GM23338 (cell line): ENCODE measurements around the gene CCDC63. TPM values are rescaled to one million over a fixed set of nuclear protein-coding genes. Genes with fewer than 3 reads are reported as not detected.
A peak's percentile ranks its signal among the peaks of the same experiment; 100 is the strongest.

ENCODE experiments used
- ATAC-seq: fragments of 200-7000 bp; cut with Tn5 transposase; 3 replicates; pipeline ENCODE4 v1.9.1; 2020
- DNase-seq: peaks from one replicate; pipeline ENCODE4 v3.0.0-alpha.2; 2015; ENCODE audit warnings: low spot score
- H2AFZ ChIP-seq: fragments of 200-600 bp; sonication (generic); 2 replicates; pipeline ENCODE4 v1.8.0; 2016; ENCODE audit warnings: antibody characterized with exemption, mild to moderate bottlenecking, moderate library complexity
- H3F3A ChIP-seq: fragments of 200-600 bp; sonication (generic); replicated peaks from 2 replicates; pipeline ENCODE4 v1.8.0; 2017; ENCODE audit warnings: antibody characterized with exemption, mixed run types, low read depth
- H3K27ac ChIP-seq: fragments of 200-600 bp; sonication (generic); 2 replicates; pipeline ENCODE4 v1.6.1; 2016; ENCODE audit warnings: low read depth
- H3K27me3 ChIP-seq: fragments of 200-600 bp; sonication (generic); 2 replicates; pipeline ENCODE4 v1.8.0; 2016; ENCODE audit warnings: mild to moderate bottlenecking, mixed run types, moderate library complexity; ENCODE audit not compliant: insufficient read depth
- H3K36me3 ChIP-seq: fragments of 200-600 bp; sonication (generic); 2 replicates; pipeline ENCODE4 v1.8.0; 2016; ENCODE audit warnings: mild to moderate bottlenecking; ENCODE audit not compliant: insufficient read depth
- H3K4me1 ChIP-seq: fragments of 200-600 bp; sonication (generic); 2 replicates; pipeline ENCODE4 v1.8.0; 2016; ENCODE audit warnings: mild to moderate bottlenecking, moderate library complexity; ENCODE audit not compliant: insufficient read depth
- H3K4me2 ChIP-seq: fragments of 200-600 bp; sonication (generic); 2 replicates; pipeline ENCODE4 v1.7.1; 2017; ENCODE audit warnings: mixed run types
- H3K4me3 ChIP-seq: fragments of 200-600 bp; sonication (generic); 2 replicates; pipeline ENCODE4 v1.6.1; 2016; ENCODE audit warnings: mixed run types
- H3K79me2 ChIP-seq: fragments of 200-600 bp; sonication (generic); replicated peaks from 2 replicates; pipeline ENCODE4 v1.8.0; 2017; ENCODE audit warnings: mild to moderate bottlenecking; ENCODE audit not compliant: insufficient read depth
- H3K9me2 ChIP-seq: fragments of 200-600 bp; sonication (generic); 2 replicates; pipeline ENCODE4 v1.8.0; 2017; ENCODE audit not compliant: insufficient read depth
- H4K20me1 ChIP-seq: fragments of 200-600 bp; sonication (generic); replicated peaks from 2 replicates; pipeline ENCODE4 v1.8.0; 2017; ENCODE audit warnings: mild to moderate bottlenecking; ENCODE audit not compliant: insufficient read depth
- H3K27ac Mint-ChIP-seq: 2 replicates; pipeline ENCODE4 v1.8.0; 2020; ENCODE audit warnings: inconsistent platforms, mild to moderate bottlenecking, moderate library complexity, mixed read lengths
- H3K27me3 Mint-ChIP-seq: 3 replicates; pipeline ENCODE4 v1.8.0; 2022; ENCODE audit warnings: low read depth, mild to moderate bottlenecking, moderate library complexity, mixed read lengths, inconsistent platforms; ENCODE audit not compliant: insufficient read depth, poor library complexity
- H3K36me3 Mint-ChIP-seq: 3 replicates; pipeline ENCODE4 v1.8.0; 2021; ENCODE audit warnings: low read depth, mild to moderate bottlenecking, inconsistent platforms, moderate library complexity, mixed read lengths
- H3K4me1 Mint-ChIP-seq: 3 replicates; pipeline ENCODE4 v1.8.0; 2020; ENCODE audit warnings: mild to moderate bottlenecking, inconsistent platforms, mixed read lengths
- H3K4me3 Mint-ChIP-seq: 3 replicates; pipeline ENCODE4 v1.8.0; 2021; ENCODE audit warnings: moderate library complexity, mild to moderate bottlenecking, inconsistent platforms, mixed read lengths
- H3K9me3 Mint-ChIP-seq: 3 replicates; pipeline ENCODE4 v1.8.0; 2020; ENCODE audit warnings: moderate library complexity, mild to moderate bottlenecking, inconsistent platforms, mixed read lengths
- EZH2 ChIP-seq: fragments of 200-600 bp; sonication (generic); IDR thresholded peaks from one replicate; pipeline ENCODE4 v1.8.0; 2017; ENCODE audit warnings: antibody characterized with exemption, mild to moderate bottlenecking, low read depth; ENCODE audit not compliant: unreplicated experiment
- JUNB ChIP-seq: IDR thresholded peaks from one replicate; pipeline ENCODE4 v1.6.1; 2016; ENCODE audit warnings: antibody characterized with exemption; ENCODE audit not compliant: unreplicated experiment
- NANOG ChIP-seq: IDR thresholded peaks from 2 replicates; pipeline ENCODE4 v1.6.1; 2016; ENCODE audit warnings: antibody characterized with exemption, borderline replicate concordance
- POLR2AphosphoS5 ChIP-seq: IDR thresholded peaks from 2 replicates; pipeline ENCODE4 v1.6.1; 2016; ENCODE audit warnings: antibody characterized with exemption, low read depth
- STAT1 ChIP-seq: IDR thresholded peaks from one replicate; pipeline ENCODE4 v1.6.1; 2016; ENCODE audit warnings: antibody characterized with exemption; ENCODE audit not compliant: unreplicated experiment
- polyA plus RNA-seq: library from polyadenylated mRNA; unstranded; fragments of >200 nt; fragmentation: Nextera tagmentation; extraction: Ambion mirVana; gene quantifications from 2 replicates; pipeline ENCODE4 v1.2.1, GENCODE V29; 2016
- total RNA-seq: library from RNA; depleted of rRNA; stranded (reverse); fragments of >200 nt; shearing (Covaris generic); gene quantifications from 2 replicates; pipeline ENCODE4 v1.2.3, GENCODE V29; 2014
- TF ChIP-seq, protein P1 (sequence below): fragments of 250-450 bp; sonication (Bioruptor Pico); IDR thresholded peaks from 2 replicates; pipeline ENCODE4 v1.5.0; 2020; ENCODE audit warnings: mild to moderate bottlenecking, moderate library complexity
- TF ChIP-seq, protein P2 (sequence below), 2 experiments: fragments of 200-600 bp in 1 of 2; sonication (generic) in 1 of 2; conservative IDR thresholded peaks; 2 replicates each; pipeline versions ENCODE4 v1.5.1 to v1.6.1; 2016 to 2017; ENCODE audit warnings: antibody characterized with exemption in 2 of 2, low read depth in 2 of 2, mild to moderate bottlenecking in 2 of 2, moderate library complexity in 1 of 2
- TF ChIP-seq, protein P3 (sequence below): IDR thresholded peaks from one replicate; pipeline ENCODE4 v1.6.1; 2018; ENCODE audit warnings: antibody characterized with exemption; ENCODE audit not compliant: unreplicated experiment

The CCDC63 gene
- total and polyA plus RNA-seq, 2 experiments from 2014 or later: 1.8 TPM; not detected in 1

DNA sequence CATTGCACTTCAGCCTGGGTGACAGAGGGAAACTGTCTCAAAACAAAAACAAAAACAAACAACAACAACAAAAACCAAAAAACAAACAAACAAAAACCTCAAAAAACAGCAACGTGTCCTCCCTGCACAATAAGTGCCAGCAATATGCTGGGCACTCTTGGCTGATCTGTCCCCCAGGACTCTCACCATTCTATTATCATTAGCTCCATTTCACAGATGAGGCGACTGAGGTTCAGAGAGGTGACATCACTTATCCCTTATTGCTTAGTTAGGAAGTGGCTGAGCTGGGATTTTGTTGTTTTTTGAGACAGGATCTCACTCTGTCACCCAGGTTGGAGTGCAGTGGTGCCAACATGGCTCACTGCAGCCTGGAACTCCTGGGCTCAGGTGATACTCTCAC lies 33.0 kb upstream of the CCDC63 start:
- H3K36me3 Mint-ChIP-seq: no peaks in the 10 kb centered on the region
- ATAC-seq (no peak), DNase-seq (no peak)
- Histone ChIP-seq H3K36me3 (no peaks in the 10 kb centered on the region), H2AFZ (no peak overlapping the region), H3K4me3 (no peak overlapping the region), H3K9me2 (no peaks in the 10 kb centered on the region), H3K4me1 (peaks cover 34% of the 10 kb centered on the region), H3F3A (0 out of 2 replicates have a peak, but pooled peaks cover 2% of the 10 kb centered on the region), H4K20me1 (no peaks in the 10 kb centered on the region), H3K27ac (no peak overlapping the region), H3K27me3 (peaks cover 29% of the 10 kb centered on the region), H3K79me2 (no peaks in the 10 kb centered on the region), H3K4me2 (no peak overlapping the region)
- H3K27me3 Mint-ChIP-seq: peaks cover 29% of the 10 kb centered on the region
- H3K4me3 Mint-ChIP-seq: no peak overlapping the region
- H3K4me1 Mint-ChIP-seq: peaks cover 42% of the 10 kb centered on the region
- H3K9me3 Mint-ChIP-seq: no peaks in the 10 kb centered on the region
- H3K27ac Mint-ChIP-seq: no peak overlapping the region
- TF ChIP-seq, protein P1, sequence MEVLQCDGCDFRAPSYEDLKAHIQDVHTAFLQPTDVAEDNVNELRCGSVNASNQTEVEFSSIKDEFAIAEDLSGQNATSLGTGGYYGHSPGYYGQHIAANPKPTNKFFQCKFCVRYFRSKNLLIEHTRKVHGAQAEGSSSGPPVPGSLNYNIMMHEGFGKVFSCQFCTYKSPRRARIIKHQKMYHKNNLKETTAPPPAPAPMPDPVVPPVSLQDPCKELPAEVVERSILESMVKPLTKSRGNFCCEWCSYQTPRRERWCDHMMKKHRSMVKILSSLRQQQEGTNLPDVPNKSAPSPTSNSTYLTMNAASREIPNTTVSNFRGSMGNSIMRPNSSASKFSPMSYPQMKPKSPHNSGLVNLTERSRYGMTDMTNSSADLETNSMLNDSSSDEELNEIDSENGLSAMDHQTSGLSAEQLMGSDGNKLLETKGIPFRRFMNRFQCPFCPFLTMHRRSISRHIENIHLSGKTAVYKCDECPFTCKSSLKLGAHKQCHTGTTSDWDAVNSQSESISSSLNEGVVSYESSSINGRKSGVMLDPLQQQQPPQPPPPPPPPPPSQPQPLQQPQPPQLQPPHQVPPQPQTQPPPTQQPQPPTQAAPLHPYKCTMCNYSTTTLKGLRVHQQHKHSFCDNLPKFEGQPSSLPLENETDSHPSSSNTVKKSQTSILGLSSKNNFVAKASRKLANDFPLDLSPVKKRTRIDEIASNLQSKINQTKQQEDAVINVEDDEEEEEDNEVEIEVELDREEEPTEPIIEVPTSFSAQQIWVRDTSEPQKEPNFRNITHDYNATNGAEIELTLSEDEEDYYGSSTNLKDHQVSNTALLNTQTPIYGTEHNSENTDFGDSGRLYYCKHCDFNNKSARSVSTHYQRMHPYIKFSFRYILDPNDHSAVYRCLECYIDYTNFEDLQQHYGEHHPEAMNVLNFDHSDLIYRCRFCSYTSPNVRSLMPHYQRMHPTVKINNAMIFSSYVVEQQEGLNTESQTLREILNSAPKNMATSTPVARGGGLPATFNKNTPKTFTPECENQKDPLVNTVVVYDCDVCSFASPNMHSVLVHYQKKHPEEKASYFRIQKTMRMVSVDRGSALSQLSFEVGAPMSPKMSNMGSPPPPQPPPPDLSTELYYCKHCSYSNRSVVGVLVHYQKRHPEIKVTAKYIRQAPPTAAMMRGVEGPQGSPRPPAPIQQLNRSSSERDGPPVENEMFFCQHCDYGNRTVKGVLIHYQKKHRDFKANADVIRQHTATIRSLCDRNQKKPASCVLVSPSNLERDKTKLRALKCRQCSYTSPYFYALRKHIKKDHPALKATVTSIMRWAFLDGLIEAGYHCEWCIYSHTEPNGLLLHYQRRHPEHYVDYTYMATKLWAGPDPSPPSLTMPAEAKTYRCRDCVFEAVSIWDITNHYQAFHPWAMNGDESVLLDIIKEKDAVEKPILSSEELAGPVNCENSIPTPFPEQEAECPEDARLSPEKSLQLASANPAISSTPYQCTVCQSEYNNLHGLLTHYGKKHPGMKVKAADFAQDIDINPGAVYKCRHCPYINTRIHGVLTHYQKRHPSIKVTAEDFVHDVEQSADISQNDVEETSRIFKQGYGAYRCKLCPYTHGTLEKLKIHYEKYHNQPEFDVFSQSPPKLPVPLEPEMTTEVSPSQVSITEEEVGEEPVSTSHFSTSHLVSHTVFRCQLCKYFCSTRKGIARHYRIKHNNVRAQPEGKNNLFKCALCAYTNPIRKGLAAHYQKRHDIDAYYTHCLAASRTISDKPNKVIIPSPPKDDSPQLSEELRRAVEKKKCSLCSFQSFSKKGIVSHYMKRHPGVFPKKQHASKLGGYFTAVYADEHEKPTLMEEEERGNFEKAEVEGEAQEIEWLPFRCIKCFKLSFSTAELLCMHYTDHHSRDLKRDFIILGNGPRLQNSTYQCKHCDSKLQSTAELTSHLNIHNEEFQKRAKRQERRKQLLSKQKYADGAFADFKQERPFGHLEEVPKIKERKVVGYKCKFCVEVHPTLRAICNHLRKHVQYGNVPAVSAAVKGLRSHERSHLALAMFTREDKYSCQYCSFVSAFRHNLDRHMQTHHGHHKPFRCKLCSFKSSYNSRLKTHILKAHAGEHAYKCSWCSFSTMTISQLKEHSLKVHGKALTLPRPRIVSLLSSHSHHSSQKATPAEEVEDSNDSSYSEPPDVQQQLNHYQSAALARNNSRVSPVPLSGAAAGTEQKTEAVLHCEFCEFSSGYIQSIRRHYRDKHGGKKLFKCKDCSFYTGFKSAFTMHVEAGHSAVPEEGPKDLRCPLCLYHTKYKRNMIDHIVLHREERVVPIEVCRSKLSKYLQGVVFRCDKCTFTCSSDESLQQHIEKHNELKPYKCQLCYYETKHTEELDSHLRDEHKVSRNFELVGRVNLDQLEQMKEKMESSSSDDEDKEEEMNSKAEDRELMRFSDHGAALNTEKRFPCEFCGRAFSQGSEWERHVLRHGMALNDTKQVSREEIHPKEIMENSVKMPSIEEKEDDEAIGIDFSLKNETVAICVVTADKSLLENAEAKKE (CRISPR knock-in tag): no peak
- TF ChIP-seq EZH2: no peak
- no peak for TF ChIP-seq POLR2AphosphoS5
- no peak for TF ChIP-seq JUNB
- no peak for TF ChIP-seq STAT1

DNA sequence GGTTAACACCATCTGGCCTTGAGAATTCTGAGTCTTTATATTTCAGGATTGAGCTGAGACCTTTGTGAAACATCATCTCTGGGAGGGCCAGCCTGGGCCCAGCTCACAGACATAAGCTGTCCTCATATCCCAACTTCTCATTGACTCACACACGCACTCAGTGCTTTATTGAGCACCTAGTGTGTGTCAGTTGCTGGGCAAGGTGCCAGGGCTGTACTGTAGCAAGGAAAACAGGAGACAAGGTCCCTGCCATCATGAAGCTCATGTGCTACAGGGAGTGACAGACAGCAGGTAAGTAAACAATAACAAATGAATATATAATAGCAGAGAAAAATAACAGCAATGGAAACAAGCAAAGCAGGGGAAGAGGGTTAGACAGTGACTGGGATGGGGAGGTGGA lies 30.5 kb upstream of the CCDC63 start:
- Histone ChIP-seq H3K4me1 (peaks cover 36% of the 10 kb centered on the region), H3K4me3 (no peak overlapping the region), H3K4me2 (peak overlapping the region; percentile 6; the same call in 1 of the 2 replicates), H3K27ac (no peak overlapping the region), H4K20me1 (no peaks in the 10 kb centered on the region), H3K79me2 (no peaks in the 10 kb centered on the region), H3K36me3 (no peaks in the 10 kb centered on the region), H2AFZ (no peak overlapping the region), H3K27me3 (peaks cover 29% of the 10 kb centered on the region), H3F3A (0 out of 2 replicates have a peak, but pooled peaks cover 2% of the 10 kb centered on the region), H3K9me2 (no peaks in the 10 kb centered on the region)
- peaks cover 37% of the 10 kb centered on the region for H3K4me1 Mint-ChIP-seq
- ATAC-seq: no peak
- H3K27me3 Mint-ChIP-seq: peaks cover 25% of the 10 kb centered on the region
- no peak overlapping the region for H3K4me3 Mint-ChIP-seq
- no peaks in the 10 kb centered on the region for H3K9me3 Mint-ChIP-seq
- no peak overlapping the region for H3K27ac Mint-ChIP-seq
- no peak for DNase-seq
- no peaks in the 10 kb centered on the region for H3K36me3 Mint-ChIP-seq
- no peak for TF ChIP-seq POLR2AphosphoS5
- TF ChIP-seq NANOG: no peak
- TF ChIP-seq, protein P2, sequence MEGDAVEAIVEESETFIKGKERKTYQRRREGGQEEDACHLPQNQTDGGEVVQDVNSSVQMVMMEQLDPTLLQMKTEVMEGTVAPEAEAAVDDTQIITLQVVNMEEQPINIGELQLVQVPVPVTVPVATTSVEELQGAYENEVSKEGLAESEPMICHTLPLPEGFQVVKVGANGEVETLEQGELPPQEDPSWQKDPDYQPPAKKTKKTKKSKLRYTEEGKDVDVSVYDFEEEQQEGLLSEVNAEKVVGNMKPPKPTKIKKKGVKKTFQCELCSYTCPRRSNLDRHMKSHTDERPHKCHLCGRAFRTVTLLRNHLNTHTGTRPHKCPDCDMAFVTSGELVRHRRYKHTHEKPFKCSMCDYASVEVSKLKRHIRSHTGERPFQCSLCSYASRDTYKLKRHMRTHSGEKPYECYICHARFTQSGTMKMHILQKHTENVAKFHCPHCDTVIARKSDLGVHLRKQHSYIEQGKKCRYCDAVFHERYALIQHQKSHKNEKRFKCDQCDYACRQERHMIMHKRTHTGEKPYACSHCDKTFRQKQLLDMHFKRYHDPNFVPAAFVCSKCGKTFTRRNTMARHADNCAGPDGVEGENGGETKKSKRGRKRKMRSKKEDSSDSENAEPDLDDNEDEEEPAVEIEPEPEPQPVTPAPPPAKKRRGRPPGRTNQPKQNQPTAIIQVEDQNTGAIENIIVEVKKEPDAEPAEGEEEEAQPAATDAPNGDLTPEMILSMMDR (conservative IDR thresholded peaks at IDR 0.05; ENCODE audit: low read depth in 2 of 2): no peak
- TF ChIP-seq, protein P3, sequence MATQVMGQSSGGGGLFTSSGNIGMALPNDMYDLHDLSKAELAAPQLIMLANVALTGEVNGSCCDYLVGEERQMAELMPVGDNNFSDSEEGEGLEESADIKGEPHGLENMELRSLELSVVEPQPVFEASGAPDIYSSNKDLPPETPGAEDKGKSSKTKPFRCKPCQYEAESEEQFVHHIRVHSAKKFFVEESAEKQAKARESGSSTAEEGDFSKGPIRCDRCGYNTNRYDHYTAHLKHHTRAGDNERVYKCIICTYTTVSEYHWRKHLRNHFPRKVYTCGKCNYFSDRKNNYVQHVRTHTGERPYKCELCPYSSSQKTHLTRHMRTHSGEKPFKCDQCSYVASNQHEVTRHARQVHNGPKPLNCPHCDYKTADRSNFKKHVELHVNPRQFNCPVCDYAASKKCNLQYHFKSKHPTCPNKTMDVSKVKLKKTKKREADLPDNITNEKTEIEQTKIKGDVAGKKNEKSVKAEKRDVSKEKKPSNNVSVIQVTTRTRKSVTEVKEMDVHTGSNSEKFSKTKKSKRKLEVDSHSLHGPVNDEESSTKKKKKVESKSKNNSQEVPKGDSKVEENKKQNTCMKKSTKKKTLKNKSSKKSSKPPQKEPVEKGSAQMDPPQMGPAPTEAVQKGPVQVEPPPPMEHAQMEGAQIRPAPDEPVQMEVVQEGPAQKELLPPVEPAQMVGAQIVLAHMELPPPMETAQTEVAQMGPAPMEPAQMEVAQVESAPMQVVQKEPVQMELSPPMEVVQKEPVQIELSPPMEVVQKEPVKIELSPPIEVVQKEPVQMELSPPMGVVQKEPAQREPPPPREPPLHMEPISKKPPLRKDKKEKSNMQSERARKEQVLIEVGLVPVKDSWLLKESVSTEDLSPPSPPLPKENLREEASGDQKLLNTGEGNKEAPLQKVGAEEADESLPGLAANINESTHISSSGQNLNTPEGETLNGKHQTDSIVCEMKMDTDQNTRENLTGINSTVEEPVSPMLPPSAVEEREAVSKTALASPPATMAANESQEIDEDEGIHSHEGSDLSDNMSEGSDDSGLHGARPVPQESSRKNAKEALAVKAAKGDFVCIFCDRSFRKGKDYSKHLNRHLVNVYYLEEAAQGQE: no peak
- no peak for TF ChIP-seq JUNB
- no peak for TF ChIP-seq EZH2
